K562 (cell line): Measurements from ENCODE around the gene PDE11A.

Source experiments
- CTCF ChIP-seq, 3 experiments: IDR thresholded peaks in 2 of 3; conservative IDR thresholded peaks in 1 of 3; 2 replicates each; pipeline ENCODE4 v1.5.1; 2011 to 2012; ENCODE audit warnings: low read length in 3 of 3, mild to moderate bottlenecking in 3 of 3, control low read depth in 2 of 3, improper control_type of control experiment in 1 of 3, inconsistent platforms in 1 of 3, low read depth in 1 of 3, mixed read lengths in 1 of 3, moderate library complexity in 1 of 3; ENCODE audit not compliant: insufficient read depth in 2 of 3
- DPF2 ChIP-seq: fragments of 450-650 bp; IDR thresholded peaks from 2 replicates; pipeline ENCODE4 v1.6.1; 2016
- FOXK2 ChIP-seq, 2 experiments: fragments of 450-650 bp; IDR thresholded peaks in 1 of 2; conservative IDR thresholded peaks in 1 of 2; 2 replicates each; pipeline ENCODE4 v1.6.1; 2016; ENCODE audit warnings: low read depth in 2 of 2, mild to moderate bottlenecking in 1 of 2
- JUND ChIP-seq, 2 experiments: IDR thresholded peaks; 2 replicates in 1 of 2; 3 replicates in 1 of 2; pipeline ENCODE4 v1.6.1; 2011; ENCODE audit warnings: borderline replicate concordance in 2 of 2, low read depth in 2 of 2, low read length in 2 of 2, improper control_type of control experiment in 1 of 2, missing biosample characterization in 1 of 2, missing genetic modification characterization in 1 of 2, missing genetic modification reagents in 1 of 2
- NFYB ChIP-seq: IDR thresholded peaks from 2 replicates; pipeline ENCODE4 v1.6.1; 2011; ENCODE audit warnings: mild to moderate bottlenecking, moderate library complexity; ENCODE audit not compliant: insufficient read length; ENCODE audit errors: extremely low read depth
- POLR2A ChIP-seq: fragments of 450-650 bp; conservative IDR thresholded peaks from 2 replicates; pipeline ENCODE4 v1.6.1; 2016
- PRMT5 ChIP-seq: sonication (generic); formaldehyde crosslinking; IDR thresholded peaks from 2 replicates; pipeline ENCODE4 v1.5.0; 2020; ENCODE audit warnings: missing genetic modification reagents
- RCOR1 ChIP-seq, 2 experiments: IDR thresholded peaks; 2 replicates each; pipeline ENCODE4 v1.6.1; 2012; ENCODE audit warnings: low read depth in 2 of 2, low read length in 2 of 2, borderline replicate concordance in 1 of 2, improper control_type of control experiment in 1 of 2
- SIN3A ChIP-seq, 2 experiments: fragments of 150-350 bp in 1 of 2; IDR thresholded peaks; 2 replicates each; pipeline ENCODE4 v1.6.1; 2011 to 2016; ENCODE audit warnings: borderline replicate concordance in 2 of 2, low read depth in 2 of 2, low read length in 2 of 2, mild to moderate bottlenecking in 2 of 2, moderate library complexity in 2 of 2; ENCODE audit not compliant: control insufficient read depth in 1 of 2
- STAG1 ChIP-seq: sonication (generic); formaldehyde crosslinking; IDR thresholded peaks from 2 replicates; pipeline ENCODE4 v1.5.0; 2020; ENCODE audit warnings: missing genetic modification reagents, borderline replicate concordance
- ZNF253 ChIP-seq: fragments of 250-450 bp; sonication (Bioruptor Pico); conservative IDR thresholded peaks from 2 replicates; pipeline ENCODE4 v1.6.1; 2021; ENCODE audit warnings: mild to moderate bottlenecking
- TF ChIP-seq, protein P1 (sequence below): fragments of 450-650 bp; IDR thresholded peaks from 2 replicates; pipeline ENCODE4 v1.6.1; 2016; ENCODE audit warnings: borderline replicate concordance
- TF ChIP-seq, protein P2 (sequence below): sonication (generic); formaldehyde crosslinking; IDR thresholded peaks from 2 replicates; pipeline ENCODE4 v1.8.0; 2023; ENCODE audit warnings: mild to moderate bottlenecking, missing genetic modification reagents
- TF ChIP-seq, protein P3 (sequence below): sonication (generic); formaldehyde crosslinking; IDR thresholded peaks from 2 replicates; pipeline ENCODE4 v1.9.0; 2022; ENCODE audit warnings: mild to moderate bottlenecking, missing genetic modification reagents

- no peak for TF ChIP-seq PRMT5 (CRISPR knock-in tag)
- TF ChIP-seq NFYB, result no peak
- TF ChIP-seq SIN3A (IDR thresholded peaks at IDR 0.05; ENCODE audit: borderline replicate concordance in 2 of 2, control insufficient read depth in 1 of 2, low read depth in 2 of 2, low read length in 2 of 2), result no peak
- TF ChIP-seq POLR2A, result no peak
- TF ChIP-seq ZNF253 (CRISPR knock-in tag), result no peak
- TF ChIP-seq, protein P1, sequence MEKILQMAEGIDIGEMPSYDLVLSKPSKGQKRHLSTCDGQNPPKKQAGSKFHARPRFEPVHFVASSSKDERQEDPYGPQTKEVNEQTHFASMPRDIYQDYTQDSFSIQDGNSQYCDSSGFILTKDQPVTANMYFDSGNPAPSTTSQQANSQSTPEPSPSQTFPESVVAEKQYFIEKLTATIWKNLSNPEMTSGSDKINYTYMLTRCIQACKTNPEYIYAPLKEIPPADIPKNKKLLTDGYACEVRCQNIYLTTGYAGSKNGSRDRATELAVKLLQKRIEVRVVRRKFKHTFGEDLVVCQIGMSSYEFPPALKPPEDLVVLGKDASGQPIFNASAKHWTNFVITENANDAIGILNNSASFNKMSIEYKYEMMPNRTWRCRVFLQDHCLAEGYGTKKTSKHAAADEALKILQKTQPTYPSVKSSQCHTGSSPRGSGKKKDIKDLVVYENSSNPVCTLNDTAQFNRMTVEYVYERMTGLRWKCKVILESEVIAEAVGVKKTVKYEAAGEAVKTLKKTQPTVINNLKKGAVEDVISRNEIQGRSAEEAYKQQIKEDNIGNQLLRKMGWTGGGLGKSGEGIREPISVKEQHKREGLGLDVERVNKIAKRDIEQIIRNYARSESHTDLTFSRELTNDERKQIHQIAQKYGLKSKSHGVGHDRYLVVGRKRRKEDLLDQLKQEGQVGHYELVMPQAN, result no peak
- TF ChIP-seq, protein P2, sequence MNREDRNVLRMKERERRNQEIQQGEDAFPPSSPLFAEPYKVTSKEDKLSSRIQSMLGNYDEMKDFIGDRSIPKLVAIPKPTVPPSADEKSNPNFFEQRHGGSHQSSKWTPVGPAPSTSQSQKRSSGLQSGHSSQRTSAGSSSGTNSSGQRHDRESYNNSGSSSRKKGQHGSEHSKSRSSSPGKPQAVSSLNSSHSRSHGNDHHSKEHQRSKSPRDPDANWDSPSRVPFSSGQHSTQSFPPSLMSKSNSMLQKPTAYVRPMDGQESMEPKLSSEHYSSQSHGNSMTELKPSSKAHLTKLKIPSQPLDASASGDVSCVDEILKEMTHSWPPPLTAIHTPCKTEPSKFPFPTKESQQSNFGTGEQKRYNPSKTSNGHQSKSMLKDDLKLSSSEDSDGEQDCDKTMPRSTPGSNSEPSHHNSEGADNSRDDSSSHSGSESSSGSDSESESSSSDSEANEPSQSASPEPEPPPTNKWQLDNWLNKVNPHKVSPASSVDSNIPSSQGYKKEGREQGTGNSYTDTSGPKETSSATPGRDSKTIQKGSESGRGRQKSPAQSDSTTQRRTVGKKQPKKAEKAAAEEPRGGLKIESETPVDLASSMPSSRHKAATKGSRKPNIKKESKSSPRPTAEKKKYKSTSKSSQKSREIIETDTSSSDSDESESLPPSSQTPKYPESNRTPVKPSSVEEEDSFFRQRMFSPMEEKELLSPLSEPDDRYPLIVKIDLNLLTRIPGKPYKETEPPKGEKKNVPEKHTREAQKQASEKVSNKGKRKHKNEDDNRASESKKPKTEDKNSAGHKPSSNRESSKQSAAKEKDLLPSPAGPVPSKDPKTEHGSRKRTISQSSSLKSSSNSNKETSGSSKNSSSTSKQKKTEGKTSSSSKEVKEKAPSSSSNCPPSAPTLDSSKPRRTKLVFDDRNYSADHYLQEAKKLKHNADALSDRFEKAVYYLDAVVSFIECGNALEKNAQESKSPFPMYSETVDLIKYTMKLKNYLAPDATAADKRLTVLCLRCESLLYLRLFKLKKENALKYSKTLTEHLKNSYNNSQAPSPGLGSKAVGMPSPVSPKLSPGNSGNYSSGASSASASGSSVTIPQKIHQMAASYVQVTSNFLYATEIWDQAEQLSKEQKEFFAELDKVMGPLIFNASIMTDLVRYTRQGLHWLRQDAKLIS, result no peak
- no peak for TF ChIP-seq STAG1 (CRISPR knock-in tag)
- TF ChIP-seq FOXK2 (conservative IDR thresholded peaks at IDR 0.05 in 1 of 2, IDR thresholded peaks at IDR 0.05 in 1 of 2; ENCODE audit: low read depth in 2 of 2), result no peak
- no peak for TF ChIP-seq DPF2
- TF ChIP-seq, protein P3, sequence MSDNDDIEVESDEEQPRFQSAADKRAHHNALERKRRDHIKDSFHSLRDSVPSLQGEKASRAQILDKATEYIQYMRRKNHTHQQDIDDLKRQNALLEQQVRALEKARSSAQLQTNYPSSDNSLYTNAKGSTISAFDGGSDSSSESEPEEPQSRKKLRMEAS (CRISPR knock-in tag), result no peak
- TF ChIP-seq RCOR1 (IDR thresholded peaks at IDR 0.05; ENCODE audit: borderline replicate concordance in 1 of 2, low read depth in 2 of 2, low read length in 2 of 2), result no peak
- no peak for TF ChIP-seq JUND (IDR thresholded peaks at IDR 0.05; ENCODE audit: borderline replicate concordance, low read depth, low read length)
- TF ChIP-seq JUND (tag; IDR thresholded peaks at IDR 0.05; ENCODE audit: borderline replicate concordance, low read depth, low read length), result no peak
- no peak for TF ChIP-seq CTCF (IDR thresholded peaks at IDR 0.05 in 2 of 3, conservative IDR thresholded peaks at IDR 0.05 in 1 of 3; ENCODE audit: insufficient read depth in 2 of 3, low read depth in 1 of 3, low read length in 3 of 3)
These were observed 275.7 kb downstream of the PDE11A start for GRCh38 chr2:177796654-177797415.
